Measurements from ENCODE around the gene ADCY1. TPM values are rescaled to one million over a fixed set of nuclear protein-coding genes. Genes with fewer than 3 reads are reported as not detected.

ADCY1 gene
- total RNA-seq, 4 donors from 2014 or later, result under 0.01 to 1.5 (median 0.18) TPM

- peak in 1 of 3 donors; percentile 11 for DNase-seq
- H3K36me3 ChIP-seq, result no peaks in the 10 kb centered on the region
- no peaks in the 10 kb centered on the region for H3K9me3 ChIP-seq
- no peak overlapping the region for H3K27ac ChIP-seq
- no peaks in the 10 kb centered on the region for H3K27me3 ChIP-seq
- no peak overlapping the region for H3K4me3 ChIP-seq
- H3K4me1 ChIP-seq, result no peaks in the 10 kb centered on the region
- TF ChIP-seq, protein P1, sequence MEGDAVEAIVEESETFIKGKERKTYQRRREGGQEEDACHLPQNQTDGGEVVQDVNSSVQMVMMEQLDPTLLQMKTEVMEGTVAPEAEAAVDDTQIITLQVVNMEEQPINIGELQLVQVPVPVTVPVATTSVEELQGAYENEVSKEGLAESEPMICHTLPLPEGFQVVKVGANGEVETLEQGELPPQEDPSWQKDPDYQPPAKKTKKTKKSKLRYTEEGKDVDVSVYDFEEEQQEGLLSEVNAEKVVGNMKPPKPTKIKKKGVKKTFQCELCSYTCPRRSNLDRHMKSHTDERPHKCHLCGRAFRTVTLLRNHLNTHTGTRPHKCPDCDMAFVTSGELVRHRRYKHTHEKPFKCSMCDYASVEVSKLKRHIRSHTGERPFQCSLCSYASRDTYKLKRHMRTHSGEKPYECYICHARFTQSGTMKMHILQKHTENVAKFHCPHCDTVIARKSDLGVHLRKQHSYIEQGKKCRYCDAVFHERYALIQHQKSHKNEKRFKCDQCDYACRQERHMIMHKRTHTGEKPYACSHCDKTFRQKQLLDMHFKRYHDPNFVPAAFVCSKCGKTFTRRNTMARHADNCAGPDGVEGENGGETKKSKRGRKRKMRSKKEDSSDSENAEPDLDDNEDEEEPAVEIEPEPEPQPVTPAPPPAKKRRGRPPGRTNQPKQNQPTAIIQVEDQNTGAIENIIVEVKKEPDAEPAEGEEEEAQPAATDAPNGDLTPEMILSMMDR (IDR thresholded peaks at IDR 0.05), result no peak
- TF ChIP-seq POLR2A (IDR thresholded peaks at IDR 0.05), result no peak
These were observed 127.7 kb downstream of the ADCY1 start for GRCh38 chr7:45701701-45702510.

GRCh38 chr7:45702751-45703150 is 128.6 kb downstream of the ADCY1 start:
- Histone ChIP-seq H3K4me1 (no peaks in the 10 kb centered on the region), H3K27ac (no peak overlapping the region), H3K27me3 (no peaks in the 10 kb centered on the region), H3K4me3 (no peak overlapping the region), H3K9me3 (no peaks in the 10 kb centered on the region), H3K36me3 (no peaks in the 10 kb centered on the region)
- no peak for DNase-seq
- TF ChIP-seq POLR2A (IDR thresholded peaks at IDR 0.05), result no peak
- TF ChIP-seq, protein P1 (IDR thresholded peaks at IDR 0.05), result no peak

DNA sequence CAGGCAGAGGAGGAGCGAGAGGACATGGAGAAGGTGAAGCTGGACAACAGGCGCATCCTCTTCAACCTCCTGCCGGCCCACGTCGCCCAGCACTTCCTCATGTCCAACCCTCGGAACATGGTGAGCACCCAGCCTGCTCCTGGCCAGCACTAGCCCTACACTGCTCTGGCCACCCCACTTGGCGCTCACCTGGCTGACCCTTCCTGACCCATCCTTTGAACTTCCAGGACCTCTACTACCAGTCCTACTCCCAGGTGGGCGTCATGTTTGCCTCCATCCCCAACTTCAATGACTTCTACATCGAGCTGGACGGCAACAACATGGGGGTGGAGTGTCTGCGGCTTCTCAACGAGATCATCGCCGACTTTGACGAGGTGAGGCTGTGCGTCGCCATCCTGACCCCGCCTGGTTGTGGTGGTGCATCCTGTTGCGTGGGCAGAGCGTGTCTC is 129.2 kb downstream of the ADCY1 start:
- peak in 1 of 3 donors; percentile 37 for DNase-seq
- no peaks in the 10 kb centered on the region for H3K4me1 ChIP-seq
- H3K36me3 ChIP-seq, result no peaks in the 10 kb centered on the region
- H3K4me3 ChIP-seq, result no peak overlapping the region
- H3K27ac ChIP-seq, result no peak overlapping the region
- no peaks in the 10 kb centered on the region for H3K27me3 ChIP-seq
- TF ChIP-seq, protein P1 (IDR thresholded peaks at IDR 0.05), result no peak
- no peak for TF ChIP-seq POLR2A (IDR thresholded peaks at IDR 0.05)
- no peaks in the 10 kb centered on the region for H3K9me3 ChIP-seq

DNA sequence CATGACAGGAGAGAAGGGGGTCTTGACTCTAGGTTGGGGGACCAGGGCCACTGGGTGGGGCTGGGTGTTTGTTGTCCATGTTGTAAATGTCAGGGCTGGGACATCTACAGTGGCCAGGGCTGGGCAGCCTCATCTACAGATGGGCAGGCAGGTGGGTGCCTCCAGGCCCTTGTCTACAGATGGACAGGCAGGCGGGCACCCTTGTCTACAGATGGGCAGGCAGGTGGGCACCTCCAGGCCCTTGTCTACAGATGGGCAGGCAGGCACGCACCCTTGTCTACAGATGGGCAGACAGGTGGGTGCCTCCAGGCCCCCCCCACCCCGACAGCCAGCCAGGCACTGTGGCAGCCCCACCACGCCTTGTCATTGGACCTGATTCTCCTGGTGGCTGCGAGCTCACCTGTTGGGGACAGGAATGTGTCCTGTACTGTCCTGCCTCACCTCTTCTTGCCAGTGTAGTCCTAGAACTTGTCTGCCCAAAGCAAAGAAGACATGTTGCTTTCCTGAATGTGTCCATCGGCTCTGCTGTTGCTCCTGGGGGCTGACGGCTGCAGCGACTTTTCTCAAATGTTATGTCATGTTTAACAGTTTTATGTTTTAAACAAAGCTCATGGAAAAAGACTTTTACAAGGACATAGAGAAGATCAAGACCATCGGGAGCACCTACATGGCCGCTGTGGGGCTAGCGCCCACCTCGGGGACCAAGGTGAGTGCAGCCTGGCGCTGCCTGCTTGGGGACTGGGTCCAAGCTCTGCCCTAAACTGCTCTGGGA is 129.9 kb downstream of the ADCY1 start:
- no peak overlapping the region for H3K4me3 ChIP-seq
- TF ChIP-seq, protein P1 (IDR thresholded peaks at IDR 0.05), result no peak
- no peak for TF ChIP-seq POLR2A (IDR thresholded peaks at IDR 0.05)
- no peaks in the 10 kb centered on the region for H3K36me3 ChIP-seq
- H3K4me1 ChIP-seq, result no peaks in the 10 kb centered on the region
- no peaks in the 10 kb centered on the region for H3K9me3 ChIP-seq
- no peaks in the 10 kb centered on the region for H3K27me3 ChIP-seq
- no peak for DNase-seq
- H3K27ac ChIP-seq, result no peak overlapping the region

- H3K27me3 ChIP-seq, result no peaks in the 10 kb centered on the region
- H3K4me3 ChIP-seq, result no peak overlapping the region
- no peaks in the 10 kb centered on the region for H3K9me3 ChIP-seq
- DNase-seq, result no peak
- H3K4me1 ChIP-seq, result no peaks in the 10 kb centered on the region
- H3K27ac ChIP-seq, result no peak overlapping the region
- TF ChIP-seq, protein P1 (IDR thresholded peaks at IDR 0.05), result no peak
- no peak for TF ChIP-seq POLR2A (IDR thresholded peaks at IDR 0.05)
- H3K36me3 ChIP-seq, result no peaks in the 10 kb centered on the region
These were observed 130.5 kb downstream of the ADCY1 start for GRCh38 chr7:45704683-45705016.

Measured in Peyer's patch (tissue), 4 donors.